Activated CD4-positive, alpha-beta T cell treated with anti-CD3 and anti-CD28 coated beads for 4 hours (primary cell): ENCODE data around the gene DALRD3.
A peak's percentile ranks its signal among the peaks of the same experiment; 100 is the strongest.

Experiments used
- DNase-seq, 2 donors: peaks; one replicate each; pipeline ENCODE4 v3.0.0-alpha.2; 2020

DALRD3 gene

DNA sequence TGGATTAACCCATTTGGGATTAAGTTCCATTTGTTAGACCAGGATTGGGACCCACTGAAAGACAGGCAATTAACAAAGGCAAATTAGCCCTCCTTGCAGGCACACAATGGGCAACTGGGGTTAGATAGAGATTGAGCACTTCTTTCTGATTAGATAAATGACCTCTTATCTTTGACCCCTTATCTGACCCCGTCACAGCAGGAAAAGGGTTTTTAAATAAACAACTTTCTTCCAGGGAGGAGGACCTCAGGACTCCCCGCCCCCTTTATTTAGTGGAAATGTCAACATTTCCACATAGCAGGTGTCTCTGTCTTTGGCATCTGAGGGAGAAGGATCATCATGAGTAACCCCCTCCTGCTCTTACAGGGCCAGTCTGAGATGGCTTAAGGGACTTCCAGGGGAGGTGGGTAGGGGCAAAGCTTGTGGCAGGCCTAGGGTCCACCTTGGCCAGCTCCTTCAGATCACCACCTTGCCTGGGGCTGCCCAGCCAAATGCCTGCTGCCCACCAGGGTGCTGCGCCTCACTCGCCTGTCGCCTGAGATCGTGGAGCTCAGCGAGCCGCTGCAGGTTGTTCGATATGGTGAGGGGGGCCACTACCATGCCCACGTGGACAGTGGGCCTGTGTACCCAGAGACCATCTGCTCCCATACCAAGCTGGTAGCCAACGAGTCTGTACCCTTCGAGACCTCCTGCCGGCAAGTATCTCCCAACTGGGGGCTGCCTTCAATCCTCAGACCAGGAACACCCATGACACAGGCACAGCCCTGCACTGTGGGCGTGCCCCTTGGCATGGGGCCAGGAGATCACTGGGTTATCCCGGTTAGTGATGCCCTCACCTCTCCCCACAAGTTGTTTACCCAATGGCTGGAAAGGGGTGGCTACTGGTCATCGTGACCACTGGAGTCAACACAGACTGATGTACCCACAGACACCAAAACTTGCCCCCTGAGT lies 13.8 kb downstream of the DALRD3 start:
- no peak for DNase-seq

DNA sequence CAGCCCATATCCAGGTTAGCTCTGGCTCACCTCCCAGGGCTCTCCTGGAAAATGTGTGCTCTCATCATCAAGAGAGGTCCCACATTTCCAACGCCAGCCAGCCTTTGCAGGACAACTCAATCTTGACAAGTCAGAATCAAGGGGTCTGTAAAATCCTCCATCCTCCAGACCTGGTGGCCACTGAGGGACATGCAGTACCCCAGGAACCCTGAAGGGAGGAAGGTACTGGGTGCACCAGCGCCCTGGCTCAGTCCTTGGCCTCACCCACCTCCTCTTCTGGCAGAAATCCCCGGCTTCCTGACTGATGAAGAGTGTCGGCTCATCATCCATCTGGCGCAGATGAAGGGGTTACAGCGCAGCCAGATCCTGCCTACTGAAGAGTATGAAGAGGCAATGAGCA lies 17.2 kb downstream of the DALRD3 start:
- DNase-seq = no peak

DNA sequence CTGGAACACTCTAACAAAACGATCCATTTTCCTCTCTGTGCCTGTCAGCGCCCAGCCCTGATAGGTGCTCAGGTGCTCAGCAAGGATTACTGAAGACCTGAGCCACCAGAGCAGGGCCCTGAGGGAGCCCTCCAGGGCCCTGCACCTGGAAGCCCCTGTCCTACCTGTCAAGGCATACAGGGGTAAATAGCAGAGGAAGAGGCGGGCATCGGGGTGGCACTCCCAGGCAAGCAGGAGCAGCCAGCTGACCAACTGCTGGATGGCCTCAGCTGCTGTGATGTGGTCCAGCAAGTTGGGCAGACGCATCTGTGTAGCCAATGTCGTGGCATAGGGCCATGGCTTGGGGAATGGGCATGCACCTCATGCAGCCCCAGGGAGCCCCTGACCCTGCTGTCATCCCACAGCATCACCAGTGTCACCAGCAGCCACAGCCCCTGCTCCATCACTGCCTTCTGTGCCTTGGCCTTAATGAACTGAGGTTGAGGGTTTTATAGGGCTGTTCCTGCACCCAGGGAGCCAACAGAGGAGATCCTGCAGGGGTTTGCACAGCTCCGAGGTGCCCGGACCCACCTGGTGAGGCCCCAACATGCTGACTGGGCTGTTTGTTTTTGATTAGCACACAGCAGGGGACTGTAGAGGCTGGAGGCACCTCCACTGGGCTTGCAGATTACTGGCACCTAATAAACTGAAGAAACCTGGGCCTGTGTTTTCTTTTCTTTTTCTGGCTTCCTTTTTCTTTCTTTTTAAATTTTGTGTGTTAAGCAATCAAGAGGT lies 19.1 kb downstream of the DALRD3 start:
- DNase-seq = no peak

DNA sequence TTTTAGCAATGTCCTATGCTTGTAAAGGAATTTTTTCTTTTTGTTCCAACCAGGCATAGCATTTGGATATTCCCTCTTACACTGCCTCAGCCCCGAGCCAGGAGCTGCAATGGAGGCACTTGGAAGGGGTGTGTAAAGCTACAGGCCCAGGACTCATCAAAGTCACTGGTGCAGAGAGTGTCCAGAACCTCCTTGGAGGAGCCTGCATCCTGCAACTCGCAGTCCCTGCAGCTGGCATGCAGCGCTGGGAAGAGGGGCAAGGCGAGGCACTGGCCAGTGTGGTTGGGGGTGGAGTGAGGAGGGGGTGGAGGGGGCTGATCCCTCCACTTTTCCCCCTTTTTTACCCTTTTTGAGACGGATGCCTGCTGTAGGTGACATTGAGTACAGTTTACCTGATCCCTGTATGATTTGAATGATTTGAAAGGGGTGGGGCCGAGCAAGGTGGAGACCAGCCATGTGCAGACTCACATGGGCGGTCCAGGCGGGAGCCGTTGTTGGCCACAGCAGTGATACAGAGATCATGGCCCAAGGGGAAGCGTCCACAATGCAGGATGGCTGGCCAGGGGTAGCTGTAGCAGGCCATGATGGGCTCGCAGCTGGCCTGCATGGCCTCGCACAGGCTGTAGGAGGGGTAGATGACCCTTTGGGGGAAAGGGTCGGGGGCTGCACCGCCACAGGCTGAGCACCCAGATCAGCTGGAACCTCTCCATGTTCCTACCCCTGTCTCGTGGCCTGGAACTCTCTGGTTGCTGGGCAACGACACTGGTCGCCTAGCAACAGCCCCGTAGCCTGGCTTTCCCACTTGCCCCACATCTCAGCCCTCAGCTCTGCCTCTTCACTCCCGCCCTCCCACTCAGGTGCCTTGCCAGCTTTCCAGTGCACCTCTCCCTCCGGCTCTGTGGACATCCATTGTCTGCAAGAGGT lies 20.4 kb downstream of the DALRD3 start:
- no peak for DNase-seq

DNA sequence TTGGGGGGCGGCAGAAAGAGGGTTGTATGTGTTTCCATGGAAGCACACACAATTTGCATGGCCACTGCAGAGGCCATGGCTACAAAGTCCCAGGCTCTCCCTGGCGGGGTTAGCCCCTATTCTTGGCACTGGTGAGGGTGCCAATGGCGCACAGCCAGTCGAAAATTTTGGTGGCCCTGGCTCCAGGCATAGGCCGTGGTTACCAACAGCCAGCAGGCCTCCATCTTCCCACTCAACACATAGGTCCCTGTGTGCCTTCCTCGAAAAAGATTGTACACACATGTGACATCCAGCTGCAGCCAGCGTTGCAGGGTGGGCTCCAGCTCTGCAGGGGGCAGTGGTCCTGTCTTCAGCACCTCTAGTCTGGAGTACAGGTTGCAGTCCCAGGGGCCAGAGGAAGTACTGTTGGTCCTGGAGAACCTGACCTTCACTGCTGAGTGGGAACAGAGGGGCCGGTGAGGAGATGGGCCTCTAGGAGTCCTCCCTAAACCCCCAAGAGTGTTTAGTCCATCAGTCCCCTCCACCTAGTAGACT lies 21.2 kb downstream of the DALRD3 start:
- DNase-seq = no peak

DNA sequence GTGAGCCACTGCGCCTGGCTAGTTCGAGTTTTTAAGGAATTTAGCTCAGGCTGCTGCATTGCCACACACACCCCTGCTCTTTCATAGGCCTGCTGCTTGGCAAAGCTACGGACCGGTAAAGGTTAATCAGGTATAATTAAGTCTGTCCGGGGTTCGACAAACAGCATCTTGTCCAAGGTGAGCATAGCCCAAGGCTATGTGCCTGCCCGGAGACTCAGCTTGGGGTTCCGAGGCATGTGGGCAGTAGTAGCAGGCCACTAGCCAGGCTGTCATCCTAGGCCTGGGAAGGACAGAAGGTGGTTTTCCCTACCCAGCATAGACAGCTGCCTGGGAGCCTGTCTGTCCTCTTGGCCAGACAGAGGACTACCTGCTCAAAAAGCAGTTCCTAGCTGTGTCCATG lies 21.7 kb downstream of the DALRD3 start:
- no peak for DNase-seq

DNA sequence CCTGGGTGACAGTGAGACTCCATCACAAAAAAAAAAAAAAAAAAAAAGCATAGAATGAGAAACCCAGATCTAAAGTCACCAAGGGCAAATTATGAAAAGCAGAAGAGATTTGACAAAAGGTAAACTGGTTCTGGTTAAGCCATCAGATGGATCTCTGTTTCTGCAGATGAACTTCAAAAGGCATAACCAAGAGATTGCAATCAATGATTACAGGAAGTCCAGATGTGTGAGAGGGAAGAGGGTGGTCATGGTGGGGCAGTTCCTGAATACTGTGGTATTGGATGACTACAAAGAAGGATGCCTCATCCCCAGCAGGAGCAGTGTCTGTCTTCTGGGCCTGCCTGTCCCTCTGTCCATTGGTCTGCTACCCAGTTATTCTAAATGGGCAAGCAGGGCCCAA lies 24.5 kb downstream of the DALRD3 start:
- DNase-seq = no peak

DNA sequence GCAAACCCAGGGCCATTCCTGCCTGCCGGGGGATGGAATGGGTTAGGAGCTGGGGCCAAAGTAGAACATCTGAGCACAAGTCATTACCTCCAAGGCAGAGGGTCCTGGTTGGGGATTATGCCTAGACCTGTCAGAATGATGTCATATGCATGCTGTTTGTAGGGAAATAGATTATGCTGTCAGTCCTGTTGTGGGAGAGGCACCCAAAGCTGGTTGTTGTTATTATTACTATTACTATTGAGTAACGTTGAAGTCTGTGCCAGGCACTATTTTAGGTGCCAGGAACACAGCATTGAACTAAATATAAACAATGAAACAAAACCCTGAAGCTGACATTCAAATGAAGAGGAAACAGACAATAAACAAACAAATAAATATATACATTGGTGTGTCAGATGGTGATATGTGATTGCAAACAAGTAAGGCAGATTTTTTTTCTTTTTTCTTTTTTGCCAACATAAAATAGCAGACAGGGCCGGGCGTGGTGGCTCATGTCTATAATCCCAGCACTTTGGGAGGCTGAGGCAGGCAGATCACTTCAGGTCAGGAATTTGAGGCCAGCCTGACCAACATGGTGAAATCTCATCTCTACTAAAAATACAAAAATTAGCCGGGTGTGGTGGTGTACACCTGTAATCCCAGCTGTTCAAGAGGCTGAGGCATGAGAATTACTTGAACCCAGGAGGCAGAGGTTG lies 26.4 kb downstream of the DALRD3 start:
- no peak for DNase-seq

DNA sequence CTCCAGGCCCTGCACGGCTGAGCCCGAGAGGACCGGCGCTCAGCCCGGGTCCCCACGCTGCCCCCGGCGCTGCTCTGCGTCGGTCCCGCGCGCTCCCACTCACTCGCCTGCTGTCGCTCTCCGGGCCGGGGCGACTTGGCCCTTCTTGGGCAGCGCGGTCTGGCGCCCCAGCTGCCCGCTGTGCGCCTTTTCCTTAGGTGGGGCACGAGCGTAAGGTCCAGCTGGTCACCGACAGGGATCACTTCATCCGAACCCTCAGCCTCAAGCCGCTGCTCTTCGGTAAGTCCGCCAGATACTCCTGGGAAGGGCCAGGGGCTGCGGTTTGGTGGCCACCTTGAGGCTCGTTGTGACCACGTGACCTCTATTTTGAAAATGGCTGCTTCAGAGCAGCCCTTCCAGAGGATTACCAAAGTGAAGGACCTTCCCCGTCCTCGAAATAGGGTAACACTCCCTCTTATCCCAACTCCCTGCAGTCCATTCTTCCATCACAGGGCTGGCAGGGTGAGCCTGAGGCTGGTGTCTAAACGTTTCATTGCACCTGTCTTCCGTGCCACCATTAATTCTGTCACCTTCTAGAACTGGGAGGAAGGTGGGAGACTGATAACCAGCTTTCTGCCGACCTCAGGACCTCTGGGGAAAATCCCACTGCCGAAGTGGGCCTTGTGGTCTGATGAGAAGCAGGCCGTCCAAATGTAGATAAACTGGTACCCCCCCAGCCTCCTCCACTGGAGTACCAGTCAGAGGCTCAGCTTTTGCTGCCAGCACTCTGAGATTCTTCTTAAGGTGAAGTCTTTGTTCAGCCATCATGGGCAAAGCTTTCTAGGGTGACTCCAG lies 27.5 kb downstream of the DALRD3 start:
- DNase-seq = peak in 1 of 2 donors; percentile 25

DNA sequence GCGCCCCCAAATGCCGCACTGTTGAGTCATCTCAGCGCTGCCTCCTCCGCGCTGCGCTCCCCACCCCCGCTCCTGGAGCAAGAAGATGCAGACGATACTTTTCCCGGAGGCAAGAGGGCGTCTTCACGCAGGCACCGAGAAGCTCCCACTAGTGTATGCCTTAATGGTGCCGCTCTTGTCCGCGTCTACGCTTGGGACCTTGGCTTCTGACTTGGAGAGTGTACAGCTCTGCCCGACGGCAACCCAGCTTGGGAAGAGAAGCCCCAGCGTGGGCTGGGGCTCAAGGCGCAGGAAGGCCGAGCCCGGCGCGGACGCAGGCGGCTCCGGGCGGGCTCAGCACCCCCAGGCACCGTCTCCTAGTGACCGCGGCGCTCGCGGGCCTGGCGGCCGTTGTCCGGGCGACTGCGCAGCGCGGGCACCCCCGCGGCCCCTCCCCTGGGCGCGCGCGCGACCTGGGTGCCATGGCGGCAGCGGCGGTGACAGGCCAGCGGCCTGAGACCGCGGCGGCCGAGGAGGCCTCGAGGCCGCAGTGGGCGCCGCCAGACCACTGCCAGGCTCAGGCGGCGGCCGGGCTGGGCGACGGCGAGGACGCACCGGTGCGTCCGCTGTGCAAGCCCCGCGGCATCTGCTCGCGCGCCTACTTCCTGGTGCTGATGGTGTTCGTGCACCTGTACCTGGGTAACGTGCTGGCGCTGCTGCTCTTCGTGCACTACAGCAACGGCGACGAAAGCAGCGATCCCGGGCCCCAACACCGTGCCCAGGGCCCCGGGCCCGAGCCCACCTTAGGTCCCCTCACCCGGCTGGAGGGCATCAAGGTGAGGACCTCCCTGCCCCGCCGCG lies 28.4 kb downstream of the DALRD3 start, which contains the start of gene P4HTM:
Gene P4HTM, plus strand, starts transcription at position 446 of the 840 bp plus-strand sequence. Its CDS starts 16 bp downstream, at position 462.
- DNase-seq = peak; percentile 87 to 88

DNA sequence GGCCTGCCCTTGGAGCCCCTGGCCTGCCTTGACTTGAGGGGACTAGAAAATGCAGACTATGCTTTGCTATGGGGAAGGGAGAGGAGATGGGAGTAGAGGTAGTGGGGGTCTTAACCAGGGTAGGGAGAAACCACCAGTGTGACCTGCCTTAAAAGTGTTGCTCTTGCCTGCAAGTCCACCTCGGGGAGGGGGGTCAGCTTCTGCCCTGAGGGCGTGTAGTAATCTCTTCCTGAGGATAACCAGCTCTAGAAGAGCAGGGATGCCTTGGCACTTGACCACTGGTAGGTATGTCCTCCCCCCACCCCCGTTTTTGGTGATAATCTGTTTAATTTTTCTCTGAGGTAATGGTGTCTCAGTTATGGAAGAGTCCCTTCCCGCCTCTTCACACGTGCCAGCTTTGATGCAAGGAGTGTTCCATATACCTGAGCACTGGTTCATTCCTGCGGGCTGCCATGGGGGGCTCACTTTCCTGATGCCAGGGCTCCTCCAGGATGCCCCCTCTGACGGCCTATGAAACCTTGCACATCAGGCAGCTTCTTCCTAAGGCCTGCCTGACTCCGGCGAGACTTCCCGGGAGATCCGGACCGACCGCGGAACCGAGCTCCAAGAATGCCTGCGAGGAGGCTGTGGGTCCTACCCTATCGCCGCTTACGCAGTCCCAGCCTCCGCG lies 29.1 kb downstream of the DALRD3 start:
- DNase-seq = no peak

DNA sequence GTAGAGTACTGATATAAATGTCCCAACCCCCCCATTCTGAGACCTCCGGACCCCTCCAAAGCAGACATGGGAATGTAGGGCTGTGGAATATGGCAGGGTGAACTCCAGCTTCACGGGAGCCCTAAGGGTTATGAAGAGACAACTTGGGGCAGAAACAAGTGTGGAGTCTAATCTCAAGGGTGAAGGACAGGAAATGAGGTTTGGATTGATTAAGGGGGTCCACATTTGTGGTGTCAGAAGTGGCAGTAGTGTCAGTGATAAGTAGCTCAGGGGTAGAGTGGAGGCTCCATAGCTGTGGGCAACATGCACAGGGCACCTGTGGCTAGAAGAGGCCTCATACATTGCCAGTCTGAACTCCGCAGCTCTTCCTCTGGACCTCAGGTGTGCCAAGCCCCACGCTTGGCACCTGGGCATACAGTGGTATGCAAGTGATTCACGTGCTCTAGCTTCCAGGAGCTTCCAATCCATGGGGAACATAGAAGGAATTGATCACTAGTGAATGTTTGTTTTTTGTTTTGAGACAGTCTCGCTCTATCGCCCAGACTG lies 32.5 kb downstream of the DALRD3 start:
- DNase-seq = no peak

DNA sequence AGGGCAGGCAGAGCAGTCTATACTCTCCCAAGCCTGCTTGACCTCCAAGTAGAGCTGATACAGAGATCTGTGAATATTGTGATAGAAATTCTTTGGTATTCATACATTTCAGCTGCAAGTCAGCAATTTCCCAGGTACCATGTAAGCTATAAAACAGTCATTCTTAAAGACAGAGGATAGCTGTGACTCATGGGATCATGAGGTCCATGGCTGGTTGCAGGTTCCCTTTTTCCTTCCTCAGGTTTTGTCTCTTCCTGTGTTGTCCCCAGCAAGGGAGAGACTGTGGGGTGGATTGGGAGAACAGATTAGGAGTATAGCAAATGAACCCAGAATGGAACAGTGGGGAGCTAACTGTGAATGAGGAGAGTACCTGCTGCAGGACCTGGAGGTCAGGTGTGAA lies 33.7 kb downstream of the DALRD3 start:
- no peak for DNase-seq

DNA sequence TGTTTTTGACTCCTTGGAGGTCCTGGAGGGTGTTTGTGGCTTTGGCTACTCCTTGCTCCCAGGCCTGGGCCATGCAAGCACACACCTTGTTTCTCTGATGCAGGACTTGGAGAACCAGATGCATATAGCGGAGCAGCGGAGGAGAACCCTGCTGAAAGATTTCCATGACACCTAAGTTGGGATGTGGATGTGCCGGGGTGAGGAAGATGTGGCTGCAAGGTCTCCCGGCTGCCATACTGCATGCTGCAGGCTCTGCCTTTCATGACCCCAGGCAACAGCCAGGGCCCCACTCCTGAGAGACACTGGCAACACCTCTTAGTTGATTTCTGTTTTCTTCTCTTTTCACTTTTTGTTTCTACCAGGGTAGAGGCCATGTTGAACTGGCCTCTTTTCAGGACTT lies 35.3 kb downstream of the DALRD3 start:
- no peak for DNase-seq

DNA sequence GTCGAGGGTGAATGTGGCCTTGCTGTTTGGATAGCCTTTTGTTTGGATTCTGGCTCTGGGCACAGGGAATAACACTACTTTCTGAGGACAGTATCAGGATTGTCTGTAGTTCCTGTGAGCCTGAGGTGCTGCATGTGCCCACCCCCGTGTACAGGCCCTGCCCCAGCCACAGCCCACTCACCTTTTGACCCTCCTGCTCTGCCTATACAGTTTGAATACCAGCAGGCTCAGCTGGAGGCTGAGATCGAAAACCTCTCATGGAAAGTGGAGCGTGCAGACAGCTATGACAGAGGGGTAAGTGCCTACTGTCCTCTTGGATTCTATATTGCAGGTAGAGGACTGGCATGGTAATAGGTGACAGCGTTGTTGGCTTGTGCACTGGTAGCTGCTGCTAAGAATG lies 35.7 kb downstream of the DALRD3 start:
- DNase-seq = no peak

DNA sequence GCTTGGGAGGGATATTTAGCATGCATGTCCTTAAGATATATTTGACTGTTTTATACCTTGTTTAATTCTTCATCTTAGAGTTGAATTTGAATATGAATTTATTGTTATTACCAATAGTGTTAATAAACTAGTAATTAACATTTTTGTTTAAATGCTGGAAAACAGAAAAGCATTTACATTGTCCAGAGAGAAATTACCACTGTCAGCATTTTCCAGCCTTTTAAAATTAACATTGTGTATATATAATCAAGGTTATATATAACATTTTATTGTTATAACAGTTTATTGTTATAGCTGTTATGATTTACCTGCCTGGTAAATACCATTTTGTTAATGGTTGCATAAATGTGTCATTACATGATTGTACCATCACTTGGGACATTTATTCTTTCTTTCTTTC lies 36.4 kb downstream of the DALRD3 start:
- DNase-seq = no peak

DNA sequence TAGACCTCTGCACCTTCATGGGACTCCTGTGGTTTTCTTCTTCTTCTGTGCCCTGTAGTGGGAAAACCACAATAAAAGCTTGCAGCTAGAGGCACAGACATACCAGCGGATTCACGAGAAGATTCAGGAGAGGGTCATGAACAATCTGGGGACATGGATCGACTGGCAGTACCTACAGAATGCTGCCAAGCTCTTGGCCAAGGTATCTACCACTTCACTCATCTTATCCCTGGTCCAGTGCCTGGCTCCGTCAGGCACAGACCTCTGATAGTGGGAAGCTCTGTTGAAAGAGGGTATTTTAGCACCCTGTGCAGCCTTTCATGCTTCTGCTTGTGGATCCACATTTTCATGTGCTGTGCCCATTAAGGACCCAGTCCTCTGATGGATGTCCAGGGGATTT lies 38.1 kb downstream of the DALRD3 start:
- DNase-seq = no peak

DNA sequence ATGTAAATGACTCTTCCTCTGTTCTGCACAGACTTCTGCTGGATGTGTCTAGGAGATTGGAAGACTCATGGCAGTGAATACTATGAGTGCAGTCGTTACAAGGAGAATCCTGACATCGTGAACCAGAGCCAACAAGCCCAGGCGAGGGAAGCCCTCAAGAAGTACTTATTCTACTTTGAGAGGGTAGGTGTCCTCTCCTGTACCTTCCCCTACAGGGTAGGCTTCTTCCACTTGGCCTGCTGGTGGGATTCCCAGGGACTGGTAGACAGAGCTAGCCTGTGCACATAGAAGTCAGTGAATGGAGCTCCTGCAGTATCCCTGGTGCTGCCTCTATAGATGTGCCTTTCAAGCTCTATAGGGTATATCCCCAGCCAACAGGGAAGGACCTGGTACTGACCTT lies 38.9 kb downstream of the DALRD3 start:
- no peak for DNase-seq
